Adrenal gland (tissue), 12 donors: Measurements from ENCODE around the gene BCL11A. TPM values are rescaled to one million over a fixed set of nuclear protein-coding genes. Genes with fewer than 3 reads are reported as not detected.

Experiments used
- DNase-seq, 7 donors: peaks; one replicate each; pipeline ENCODE4 v3.0.0-alpha.2; 2019 to 2020
- H3K27ac ChIP-seq, 5 donors: fragments of 200-600 bp; sonication (generic) in 4 of 5; 1 replicate in 3 of 5; 2 replicates in 2 of 5; pipeline versions ENCODE4 v1.5.1 to v1.8.0; 2016 to 2020; ENCODE audit warnings: mild to moderate bottlenecking in 1 of 5
- H3K27me3 ChIP-seq: fragments of 200-600 bp; 2 replicates; pipeline ENCODE4 v1.8.0; 2021
- H3K36me3 ChIP-seq, 2 donors: fragments of 200-600 bp; replicated peaks in 1 of 2; 1 replicate in 1 of 2; 2 replicates in 1 of 2; pipeline versions ENCODE4 v1.5.1 to v1.8.0; 2018 to 2022
- H3K4me1 ChIP-seq, 2 donors: fragments of 200-600 bp; replicated peaks in 1 of 2; 1 replicate in 1 of 2; 2 replicates in 1 of 2; pipeline versions ENCODE4 v1.5.1 to v1.8.0; 2018 to 2021
- H3K4me3 ChIP-seq, 4 donors: fragments of 200-600 bp; sonication (generic) in 3 of 4; one replicate each; pipeline ENCODE4 v1.5.1; 2016 to 2018
- H3K9me3 ChIP-seq, 3 donors: fragments of 200-600 bp; sonication (generic) in 1 of 3; replicated peaks in 1 of 3; 1 replicate in 2 of 3; 2 replicates in 1 of 3; pipeline versions ENCODE4 v1.5.1 to v1.8.0; 2016 to 2021
- POLR2A ChIP-seq, 2 donors: fragments of 450-650 bp; IDR thresholded peaks; one replicate each; pipeline ENCODE4 v1.6.1; 2017; ENCODE audit warnings: antibody characterized with exemption in 2 of 2, mild to moderate bottlenecking in 2 of 2, moderate library complexity in 1 of 2
- WGBS, 4 donors: extraction: QIAGEN DNeasy Blood & Tissue Kit in 2 of 4; methylation state at CpG; one replicate each; pipeline versions ENCODE4 v1.1.5 to v1.1.7; 2013 to 2017; 5-methylcytosine and 5-hydroxymethylcytosine counted together
- intact Hi-C, 2 donors: fragments of 100-400 bp; cut with DNase I; formaldehyde crosslinking; loops; one replicate each; pipeline versions ENCODE4 v1.14.1 to v1.15.0; 2022 to 2023
- polyA plus RNA-seq, 3 donors: library from polyadenylated mRNA; stranded (reverse); fragments of 200-250 nt in 2 of 3; fragments of 350-450 nt in 1 of 3; fragmentation: Illumina TruSeq in 1 of 3; extraction: RNeasy Lipid Tissue Mini Kit (QIAGEN cat#74804) in 1 of 3; gene quantifications; one replicate each; pipeline ENCODE4 v1.2.3, GENCODE V29; 2013 to 2014
- total RNA-seq, 9 donors: library from RNA; depleted of rRNA in 4 of 9; stranded (reverse); fragments of >200 nt in 4 of 9; fragments of 120-200 nt in 1 of 9; fragmentation: NEBNext Ultra II Directional in 1 of 9; extraction: Animal tissue kit (Norgen Biotek cat#: 25700) in 1 of 9; gene quantifications; one replicate each; pipeline versions ENCODE4 v1.1.0 to v1.2.4, GENCODE V29; 2013 to 2023
- TF ChIP-seq, protein P1 (sequence below), 6 experiments: fragments of 450-650 bp in 4 of 6; fragments of 200-600 bp in 2 of 6; sonication (generic) in 1 of 6; IDR thresholded peaks; 1 replicate in 5 of 6; 2 replicates in 1 of 6; pipeline versions ENCODE4 v1.5.1 to v1.8.0; 2016 to 2021; ENCODE audit warnings: antibody characterized with exemption in 6 of 6, mild to moderate bottlenecking in 2 of 6, moderate library complexity in 1 of 6
- donor health status: healthy with polysubstance abuse.
- donor health status: Bipolar disorder and iron deficiency.
- donor health status: DM: yes; HTN: yes; CAD: no.
- donor health status: DM: no; HTN: no; CAD: no.
- donor health status: DM: no; HTN: no; CAD: no.
- donor health status: DM: yes; HTN: yes; CAD: no.

Gene BCL11A
- total and polyA plus RNA-seq, 12 donors = 2.9 to 16.7 (median 5.3) TPM

GRCh38 chr2:60437080-60437696 is 116.3 kb downstream of the BCL11A start:
- no peak for DNase-seq
- TF ChIP-seq, protein P1, sequence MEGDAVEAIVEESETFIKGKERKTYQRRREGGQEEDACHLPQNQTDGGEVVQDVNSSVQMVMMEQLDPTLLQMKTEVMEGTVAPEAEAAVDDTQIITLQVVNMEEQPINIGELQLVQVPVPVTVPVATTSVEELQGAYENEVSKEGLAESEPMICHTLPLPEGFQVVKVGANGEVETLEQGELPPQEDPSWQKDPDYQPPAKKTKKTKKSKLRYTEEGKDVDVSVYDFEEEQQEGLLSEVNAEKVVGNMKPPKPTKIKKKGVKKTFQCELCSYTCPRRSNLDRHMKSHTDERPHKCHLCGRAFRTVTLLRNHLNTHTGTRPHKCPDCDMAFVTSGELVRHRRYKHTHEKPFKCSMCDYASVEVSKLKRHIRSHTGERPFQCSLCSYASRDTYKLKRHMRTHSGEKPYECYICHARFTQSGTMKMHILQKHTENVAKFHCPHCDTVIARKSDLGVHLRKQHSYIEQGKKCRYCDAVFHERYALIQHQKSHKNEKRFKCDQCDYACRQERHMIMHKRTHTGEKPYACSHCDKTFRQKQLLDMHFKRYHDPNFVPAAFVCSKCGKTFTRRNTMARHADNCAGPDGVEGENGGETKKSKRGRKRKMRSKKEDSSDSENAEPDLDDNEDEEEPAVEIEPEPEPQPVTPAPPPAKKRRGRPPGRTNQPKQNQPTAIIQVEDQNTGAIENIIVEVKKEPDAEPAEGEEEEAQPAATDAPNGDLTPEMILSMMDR (IDR thresholded peaks at IDR 0.05) = no peak
- TF ChIP-seq POLR2A (IDR thresholded peaks at IDR 0.05) = no peak
- H3K27ac ChIP-seq = no peak overlapping the region
- intact Hi-C loops = no loop called here
- no peaks in the 10 kb centered on the region for H3K36me3 ChIP-seq
- H3K9me3 ChIP-seq = no peaks in the 10 kb centered on the region
- 72 to 84% (median 79%) methylated on average over 7 of the region's 7 CpGs for WGBS, 4 donors
- no peaks in the 10 kb centered on the region for H3K27me3 ChIP-seq
- no peak overlapping the region for H3K4me3 ChIP-seq
- H3K4me1 ChIP-seq = no peaks in the 10 kb centered on the region

GRCh38 chr2:60433018-60433596 is 120.3 kb downstream of the BCL11A start:
- 58 to 82% (median 73%) methylated on average over 5 of the region's 5 CpGs for WGBS, 4 donors
- intact Hi-C loops = no loop called here

GRCh38 chr2:60432035-60432601 is 121.3 kb downstream of the BCL11A start:
- DNase-seq = no peak
- H3K4me1 ChIP-seq = no peaks in the 10 kb centered on the region
- no peak overlapping the region for H3K4me3 ChIP-seq
- TF ChIP-seq POLR2A (IDR thresholded peaks at IDR 0.05) = no peak
- TF ChIP-seq, protein P1 (IDR thresholded peaks at IDR 0.05) = no peak
- H3K9me3 ChIP-seq = no peaks in the 10 kb centered on the region
- 81 to 91% (median 86%) methylated on average over 8 of the region's 8 CpGs for WGBS, 4 donors
- no peak overlapping the region for H3K27ac ChIP-seq
- no peaks in the 10 kb centered on the region for H3K36me3 ChIP-seq
- intact Hi-C loops = no loop called here
- H3K27me3 ChIP-seq = no peaks in the 10 kb centered on the region

More at GRCh38 chr2:60433018-60433596, 120.3 kb downstream of the BCL11A start:
- no peak overlapping the region for H3K4me3 ChIP-seq
- TF ChIP-seq, protein P1 (IDR thresholded peaks at IDR 0.05) = no peak
- no peak for TF ChIP-seq POLR2A (IDR thresholded peaks at IDR 0.05)
- no peaks in the 10 kb centered on the region for H3K9me3 ChIP-seq
- no peaks in the 10 kb centered on the region for H3K27me3 ChIP-seq
- no peaks in the 10 kb centered on the region for H3K36me3 ChIP-seq
- no peaks in the 10 kb centered on the region for H3K4me1 ChIP-seq
- H3K27ac ChIP-seq = no peak overlapping the region
- no peak for DNase-seq

DNA sequence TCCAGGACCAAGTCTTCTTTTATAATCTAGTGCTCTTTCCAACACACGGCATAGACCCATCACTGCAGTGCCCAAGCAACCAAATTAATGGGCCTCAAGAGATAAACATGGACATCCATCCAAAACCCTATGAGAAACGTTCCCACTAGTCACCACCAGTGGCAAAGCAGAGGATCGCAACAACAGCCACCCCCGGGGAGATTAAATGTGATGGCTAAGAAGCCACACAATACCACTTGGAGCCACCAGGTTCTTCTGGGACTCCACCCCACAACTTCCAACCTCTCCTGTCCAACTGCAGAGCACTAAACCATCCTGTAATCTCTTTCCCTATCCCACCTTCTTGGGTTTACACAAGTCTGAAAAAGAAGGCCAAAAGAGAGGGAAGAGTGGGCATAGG is 123.8 kb downstream of the BCL11A start:
- DNase-seq = no peak
- H3K4me1 ChIP-seq = no peaks in the 10 kb centered on the region
- H3K4me3 ChIP-seq = no peak overlapping the region
- H3K27ac ChIP-seq = no peak overlapping the region
- no peak for TF ChIP-seq POLR2A (IDR thresholded peaks at IDR 0.05)
- TF ChIP-seq, protein P1 (IDR thresholded peaks at IDR 0.05) = no peak
- H3K36me3 ChIP-seq = no peaks in the 10 kb centered on the region
- no peaks in the 10 kb centered on the region for H3K27me3 ChIP-seq
- intact Hi-C loops = no loop called here
- WGBS, 4 donors = 72 to 83% (median 74%) methylated on average over 4 of the region's 4 CpGs
- H3K9me3 ChIP-seq = no peaks in the 10 kb centered on the region
